ENCODE data around the gene ZBTB12. TPM values are rescaled to one million over a fixed set of nuclear protein-coding genes. Genes with fewer than 3 reads are reported as not detected.
A peak's percentile ranks its signal among the peaks of the same experiment; 100 is the strongest.
"Not testable (repeated sequence)": the region's sequence is repeated elsewhere in the genome, so short reads cannot be mapped to it uniquely, and the experiment has no call there.

ZBTB12 gene
- total RNA-seq, 1 donor from 2014 or later, result 2.0 TPM

- ATAC-seq, result peak; percentile 77
Measured at GRCh38 chr6:31920811-31921210, 18.9 kb upstream of the ZBTB12 start.

- ATAC-seq, result peak; percentile 74
Measured at GRCh38 chr6:31919624-31920303, 17.9 kb upstream of the ZBTB12 start.

GRCh38 chr6:31918069-31918720, 16.3 kb upstream of the ZBTB12 start:
- no peak for ATAC-seq

GRCh38 chr6:31915756-31916155, 13.9 kb upstream of the ZBTB12 start:
- ATAC-seq, result no peak

- no peak for ATAC-seq
Measured at GRCh38 chr6:31915351-31915750, 13.5 kb upstream of the ZBTB12 start.

- no peak for ATAC-seq
Measured at GRCh38 chr6:31911826-31912585, 10.1 kb upstream of the ZBTB12 start.

GRCh38 chr6:31909298-31909697, 7.4 kb upstream of the ZBTB12 start:
- ATAC-seq, result not testable (repeated sequence)

- peak; percentile 43 for ATAC-seq
Measured at GRCh38 chr6:31908791-31909190, 6.9 kb upstream of the ZBTB12 start.

- not testable (repeated sequence) for ATAC-seq
Measured at GRCh38 chr6:31908255-31908654, 6.4 kb upstream of the ZBTB12 start.

GRCh38 chr6:31907158-31907813, 5.4 kb upstream of the ZBTB12 start:
- no peak for ATAC-seq

GRCh38 chr6:31906727-31907126, 4.8 kb upstream of the ZBTB12 start:
- not testable (repeated sequence) for ATAC-seq

- ATAC-seq, result no peak
Measured at GRCh38 chr6:31906122-31906521, 4.2 kb upstream of the ZBTB12 start.

GRCh38 chr6:31905041-31905440, 3.2 kb upstream of the ZBTB12 start:
- ATAC-seq, result no peak

- ATAC-seq, result no peak
Measured at GRCh38 chr6:31903957-31904356, 2.1 kb upstream of the ZBTB12 start.

- ATAC-seq, result peak; percentile 20
Measured at GRCh38 chr6:31901415-31901952, 402 bp downstream of the ZBTB12 start.

- ATAC-seq, result peak; percentile 5
Measured at GRCh38 chr6:31900917-31901414, 920 bp downstream of the ZBTB12 start.

- no peak for ATAC-seq
Measured at GRCh38 chr6:31899882-31900722, 1.8 kb downstream of the ZBTB12 start.

GRCh38 chr6:31899215-31899614, 2.7 kb downstream of the ZBTB12 start:
- no peak for ATAC-seq

GRCh38 chr6:31898383-31899011, 3.4 kb downstream of the ZBTB12 start:
- ATAC-seq, result peak; percentile 25

- ATAC-seq, result peak; percentile 66
Measured at GRCh38 chr6:31897612-31898382, 4.1 kb downstream of the ZBTB12 start, which contains the start of gene EHMT2. EHMT2 (minus strand) TSS chr6:31897698; CDS start chr6:31897677, 21 bp downstream.

All from esophagus mucosa (tissue), 1 donor.